ENCODE measurements around the gene ZEB2.
"Not testable (repeated sequence)": the region's sequence is repeated elsewhere in the genome, so short reads cannot be mapped to it uniquely, and the experiment has no call there.

The ZEB2 gene

DNA sequence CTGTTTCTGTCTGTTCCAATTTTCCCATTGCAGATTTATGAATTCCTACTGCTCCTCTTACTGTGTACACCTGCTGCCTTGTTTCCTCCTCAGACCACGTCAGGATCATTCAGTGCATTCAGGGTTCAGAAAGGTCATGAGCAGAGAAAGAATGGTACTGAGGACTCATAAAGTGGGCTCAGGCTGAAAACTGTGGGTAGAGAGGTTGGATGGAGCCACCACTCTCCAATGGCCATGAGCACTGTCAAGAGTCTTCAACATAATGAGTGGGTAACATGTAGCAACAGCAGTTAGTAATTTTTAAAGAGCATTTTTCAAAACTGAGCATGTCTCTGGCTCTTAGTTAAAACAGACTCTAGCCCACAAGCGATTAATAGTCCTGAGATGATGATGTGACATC is 138.2 kb downstream of the ZEB2 start:
- no peak for DNase-seq (ENCODE audit: low spot score)

DNA sequence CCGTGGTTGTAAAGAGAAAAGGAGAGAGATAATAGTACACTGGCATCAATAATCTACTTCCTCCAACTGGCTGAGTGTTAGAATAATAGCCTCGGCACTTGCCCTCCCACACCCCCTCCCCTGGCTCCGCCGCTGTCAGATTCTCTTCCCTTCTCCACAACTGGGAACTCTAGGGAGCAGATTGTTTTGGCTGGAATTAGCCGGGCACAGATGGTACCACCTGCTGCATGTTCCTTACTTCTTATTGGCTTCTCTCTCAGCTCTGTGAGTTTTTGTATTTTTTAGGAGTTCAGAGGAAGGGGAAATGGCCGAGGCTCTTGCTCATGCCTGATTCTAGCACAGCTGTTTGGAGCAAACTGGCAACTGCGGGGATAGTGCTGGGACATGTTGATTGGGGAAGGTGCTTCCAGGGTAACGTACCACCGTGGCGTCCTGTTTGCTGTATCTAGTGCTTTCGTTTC is 140.0 kb downstream of the ZEB2 start:
- DNase-seq (ENCODE audit: low spot score): no peak

DNA sequence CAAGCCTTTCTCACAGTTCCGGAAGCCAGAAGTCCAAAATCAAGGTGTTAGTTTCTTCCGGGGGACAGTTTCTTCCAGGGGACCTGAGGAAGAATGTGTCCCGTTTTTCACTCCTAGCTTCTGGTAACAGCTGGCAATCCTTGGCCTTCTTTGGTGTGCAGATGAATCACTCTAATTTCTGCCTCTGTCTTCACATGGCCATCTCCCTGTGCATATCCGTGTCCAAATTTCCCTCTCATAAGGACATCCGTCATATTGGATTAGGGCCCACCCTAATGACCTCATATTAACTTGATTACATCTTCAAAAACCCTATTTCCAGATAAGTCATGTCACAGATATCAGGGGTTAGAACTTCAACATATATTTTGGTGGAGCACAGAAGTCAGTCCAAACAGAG is 141.4 kb downstream of the ZEB2 start:
- DNase-seq (ENCODE audit: low spot score): no peak

DNA sequence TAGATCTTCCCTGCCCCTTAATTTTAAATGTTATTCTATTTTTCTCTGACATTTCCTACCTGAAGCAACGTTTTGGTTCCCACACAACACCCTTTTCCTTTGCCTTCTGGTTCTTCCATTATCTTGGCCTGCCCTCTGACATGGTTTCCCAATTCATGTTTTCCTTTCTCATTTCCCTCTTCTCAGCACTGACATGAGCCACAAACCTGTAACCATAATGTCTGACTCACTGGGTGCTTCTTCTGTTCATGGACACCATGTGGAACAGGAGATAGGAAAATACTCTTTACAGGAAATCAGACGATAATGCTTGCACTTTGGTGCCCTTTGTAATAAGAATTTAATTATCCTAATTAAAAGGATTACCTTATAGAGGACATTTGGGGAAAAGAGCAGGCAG is 142.0 kb downstream of the ZEB2 start:
- DNase-seq (ENCODE audit: low spot score): no peak

- peak; percentile 37 for DNase-seq (ENCODE audit: low spot score)
These were observed 143.0 kb downstream of the ZEB2 start for GRCh38 chr2:144376926-144377325.

DNA sequence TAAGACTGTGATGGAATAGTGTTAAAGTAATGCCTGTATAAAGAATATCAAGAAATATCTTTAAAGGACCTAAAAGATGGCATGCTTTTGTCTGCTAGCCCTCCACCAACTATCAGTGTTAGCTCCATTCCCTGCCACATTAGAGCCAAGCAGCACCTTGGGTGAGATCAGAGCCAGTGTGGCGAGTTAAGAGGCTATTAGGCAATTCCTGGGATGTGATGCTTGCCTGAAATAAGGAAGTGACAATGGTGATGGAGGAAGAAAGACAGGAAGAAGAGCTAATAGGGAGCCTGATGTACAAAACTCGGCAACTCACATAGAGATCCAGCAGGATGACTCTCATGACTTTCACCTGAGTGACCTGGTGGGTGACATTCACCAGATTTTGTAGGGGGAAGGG is 143.5 kb downstream of the ZEB2 start:
- no peak for DNase-seq (ENCODE audit: low spot score)

DNA sequence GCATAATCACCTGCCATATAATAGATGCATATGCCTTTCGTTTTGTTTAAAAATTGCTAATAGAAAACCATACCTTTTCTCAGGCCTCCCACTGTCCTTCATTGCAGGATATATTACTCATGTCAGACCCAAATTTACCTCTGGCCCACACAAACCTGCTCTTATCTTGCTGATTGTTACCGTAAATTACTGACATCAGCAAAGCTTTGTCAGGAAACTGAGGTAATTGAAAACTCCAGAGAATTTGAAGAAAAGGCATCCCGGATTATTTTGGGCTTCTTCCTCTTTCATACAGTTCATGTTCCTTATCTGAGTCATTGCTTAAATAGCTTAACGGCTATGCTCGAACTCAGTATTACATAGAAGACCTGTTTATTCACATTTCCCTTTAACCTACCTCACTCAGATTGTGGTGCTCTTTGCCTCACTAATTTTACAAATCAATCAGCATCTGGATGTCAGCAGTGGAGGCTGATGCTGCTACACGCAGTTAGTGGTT is 145.7 kb downstream of the ZEB2 start:
- DNase-seq (ENCODE audit: low spot score): no peak

GRCh38 chr2:144372410-144373080 is 147.4 kb downstream of the ZEB2 start:
- peak; percentile 42 for DNase-seq (ENCODE audit: low spot score)

DNA sequence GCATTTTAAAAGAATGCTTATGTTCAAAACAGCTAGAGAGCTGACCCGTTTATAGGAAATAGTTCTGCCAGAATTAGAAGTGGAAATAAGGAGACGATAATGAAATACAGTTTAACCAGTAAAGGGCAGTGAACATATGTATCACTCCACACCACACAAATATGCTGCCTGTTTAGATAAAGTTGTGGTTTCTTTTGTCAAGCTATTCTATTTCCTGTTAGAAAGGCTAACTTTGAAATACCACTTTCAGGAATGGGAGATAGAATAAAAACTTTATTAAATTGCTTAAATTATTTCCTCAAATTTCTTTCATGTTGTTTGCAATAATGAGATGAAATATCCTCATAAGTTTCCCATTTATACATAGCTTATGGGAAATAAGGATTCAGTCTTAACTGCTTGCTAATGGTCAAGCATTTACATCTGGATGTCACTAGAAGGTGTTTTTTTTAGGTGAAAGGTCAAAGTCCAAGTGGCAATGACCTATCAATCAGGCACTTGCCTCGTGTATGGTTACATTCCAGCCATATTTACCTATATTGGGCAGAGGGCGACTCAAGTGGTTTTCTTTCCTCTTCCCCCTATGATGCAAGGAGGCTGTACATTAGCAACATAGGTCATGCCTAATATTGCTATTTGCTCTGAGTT is 148.9 kb downstream of the ZEB2 start:
- DNase-seq (ENCODE audit: low spot score): no peak

DNA sequence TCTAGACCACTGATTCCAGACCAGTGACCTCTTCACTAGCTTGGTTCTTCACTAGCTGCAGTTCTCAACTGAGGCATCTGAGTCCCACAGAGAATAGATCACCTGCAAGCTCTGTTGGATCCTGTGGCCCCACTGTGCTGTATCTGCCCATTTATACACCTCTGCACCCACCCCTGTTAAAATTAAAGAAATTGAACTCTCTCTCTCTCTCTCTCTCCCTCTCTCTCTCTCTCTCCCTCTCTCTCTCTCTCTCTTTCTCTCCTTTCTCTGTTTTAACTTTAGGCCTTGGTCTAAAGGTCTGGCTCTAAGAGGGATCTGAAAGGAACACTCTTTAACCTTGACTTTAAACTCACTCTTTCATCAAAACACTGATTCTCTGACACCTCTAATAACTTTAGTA is 150.5 kb downstream of the ZEB2 start:
- no peak for DNase-seq (ENCODE audit: low spot score)

- DNase-seq (ENCODE audit: low spot score): no peak
These were observed 153.0 kb downstream of the ZEB2 start for GRCh38 chr2:144366825-144367429.

- DNase-seq (ENCODE audit: low spot score): no peak
These were observed 154.8 kb downstream of the ZEB2 start for GRCh38 chr2:144364944-144365738.

- DNase-seq (ENCODE audit: low spot score): not testable (repeated sequence)
These were observed 155.7 kb downstream of the ZEB2 start for GRCh38 chr2:144364247-144364646.

DNA sequence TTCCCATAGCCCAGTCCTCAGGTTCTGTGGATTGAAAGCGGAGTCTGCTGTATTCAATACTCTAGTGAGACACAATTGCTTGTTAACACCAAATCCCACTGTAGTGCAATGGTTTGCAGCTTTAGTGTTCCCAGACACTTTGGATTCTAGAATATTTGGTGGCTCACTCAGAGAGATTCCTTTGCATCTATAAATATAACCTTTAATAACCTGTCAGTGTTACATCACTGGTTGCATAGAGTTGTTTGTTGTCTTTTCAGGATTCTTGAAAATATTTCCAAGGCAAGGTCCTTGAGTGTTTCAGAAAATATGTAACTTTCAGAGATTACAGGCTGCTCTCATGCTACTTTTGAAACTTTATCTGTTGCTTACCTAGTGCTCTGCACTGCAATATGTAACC is 157.5 kb downstream of the ZEB2 start:
- peak; percentile 26 for DNase-seq (ENCODE audit: low spot score)

DNA sequence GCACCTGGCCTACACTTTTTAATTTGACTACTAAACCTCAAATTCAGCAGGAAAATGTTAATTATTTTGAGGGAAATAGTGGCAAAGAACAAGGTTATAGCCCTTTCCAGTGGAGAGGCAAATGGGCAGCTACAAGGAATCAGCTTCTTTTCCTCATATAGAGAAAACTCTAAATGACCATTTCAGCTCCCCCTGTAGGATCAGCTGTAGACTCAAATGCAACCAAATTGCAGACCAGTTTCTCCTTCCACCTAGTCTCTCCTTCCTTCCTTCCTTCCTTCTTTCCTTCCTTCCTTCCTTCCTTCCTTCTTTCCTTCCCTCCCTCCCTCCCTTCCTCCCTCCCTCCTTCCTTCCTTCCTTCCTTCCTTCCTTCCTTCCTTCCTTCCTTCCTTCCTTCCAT is 158.2 kb downstream of the ZEB2 start:
- no peak for DNase-seq (ENCODE audit: low spot score)

DNA sequence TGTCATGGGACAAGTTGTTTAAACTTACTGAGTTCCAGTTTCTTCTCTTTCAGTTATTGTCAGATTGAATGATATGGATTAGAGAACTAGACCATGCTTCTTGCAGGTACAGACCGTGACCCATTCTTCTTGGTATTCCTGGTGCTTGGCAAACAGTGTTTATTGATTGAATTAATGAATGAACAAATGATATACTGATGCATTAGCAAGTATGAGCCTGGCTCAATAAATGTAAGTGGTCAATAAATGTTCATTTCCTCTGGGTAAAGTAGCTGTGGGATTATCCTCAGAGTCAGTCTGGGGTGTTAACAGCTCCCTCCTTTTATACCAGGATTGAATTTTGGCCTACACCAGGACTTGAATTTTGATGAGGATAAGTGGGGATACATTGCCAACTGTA is 160.2 kb downstream of the ZEB2 start:
- no peak for DNase-seq (ENCODE audit: low spot score)

- no peak for DNase-seq (ENCODE audit: low spot score)
These were observed 160.9 kb downstream of the ZEB2 start for GRCh38 chr2:144358979-144359541.

GRCh38 chr2:144358374-144358964 is 161.4 kb downstream of the ZEB2 start:
- no peak for DNase-seq (ENCODE audit: low spot score)

GRCh38 chr2:144357623-144358373 is 162.1 kb downstream of the ZEB2 start:
- peak; percentile 84 for DNase-seq (ENCODE audit: low spot score)

- DNase-seq (ENCODE audit: low spot score): no peak
These were observed 163.5 kb downstream of the ZEB2 start for GRCh38 chr2:144356402-144356801.

GRCh38 chr2:144354953-144355352 is 165.0 kb downstream of the ZEB2 start:
- no peak for DNase-seq (ENCODE audit: low spot score)
